Ishikawa (cell line): ENCODE data around the gene MAGEA8.

Experiments
- CEBPB ChIP-seq: IDR thresholded peaks from 2 replicates; pipeline ENCODE4 v1.6.1; 2012
- CREB1 ChIP-seq: IDR thresholded peaks from 2 replicates; pipeline ENCODE4 v1.6.1; 2012; ENCODE audit warnings: low read depth
- EGR1 ChIP-seq: IDR thresholded peaks from 2 replicates; pipeline ENCODE4 v1.6.1; 2012
- EP300 ChIP-seq: IDR thresholded peaks from 2 replicates; pipeline ENCODE4 v1.6.1; 2012; ENCODE audit warnings: borderline replicate concordance
- FOXM1 ChIP-seq: IDR thresholded peaks from 2 replicates; pipeline ENCODE4 v1.6.1; 2012; ENCODE audit warnings: low read depth, borderline replicate concordance
- MAX ChIP-seq: IDR thresholded peaks from 2 replicates; pipeline ENCODE4 v1.6.1; 2012
- NFIC ChIP-seq: IDR thresholded peaks from 2 replicates; pipeline ENCODE4 v1.6.1; 2012
- RAD21 ChIP-seq: IDR thresholded peaks from 2 replicates; pipeline ENCODE4 v1.6.1; 2012; ENCODE audit warnings: low read depth
- REST ChIP-seq: IDR thresholded peaks from 2 replicates; pipeline ENCODE4 v1.6.1; 2012; ENCODE audit warnings: low read depth, mild to moderate bottlenecking
- TAF1 ChIP-seq: IDR thresholded peaks from 2 replicates; pipeline ENCODE4 v1.6.1; 2012; ENCODE audit warnings: low read depth, mild to moderate bottlenecking
- TCF12 ChIP-seq: IDR thresholded peaks from 2 replicates; pipeline ENCODE4 v1.6.1; 2012; ENCODE audit warnings: low read depth
- TEAD4 ChIP-seq: IDR thresholded peaks from 2 replicates; pipeline ENCODE4 v1.6.1; 2012
- USF1 ChIP-seq: IDR thresholded peaks from 2 replicates; pipeline ENCODE4 v1.6.1; 2012
- YY1 ChIP-seq: IDR thresholded peaks from 2 replicates; pipeline ENCODE4 v1.6.1; 2012; ENCODE audit warnings: low read depth
- ZBTB7A ChIP-seq: IDR thresholded peaks from 2 replicates; pipeline ENCODE4 v1.6.1; 2012; ENCODE audit warnings: low read depth

Gene MAGEA8

GRCh38 chrX:149851864-149852263 is 29.1 kb upstream of the MAGEA8 start:
- TF ChIP-seq NFIC: no peak

DNA sequence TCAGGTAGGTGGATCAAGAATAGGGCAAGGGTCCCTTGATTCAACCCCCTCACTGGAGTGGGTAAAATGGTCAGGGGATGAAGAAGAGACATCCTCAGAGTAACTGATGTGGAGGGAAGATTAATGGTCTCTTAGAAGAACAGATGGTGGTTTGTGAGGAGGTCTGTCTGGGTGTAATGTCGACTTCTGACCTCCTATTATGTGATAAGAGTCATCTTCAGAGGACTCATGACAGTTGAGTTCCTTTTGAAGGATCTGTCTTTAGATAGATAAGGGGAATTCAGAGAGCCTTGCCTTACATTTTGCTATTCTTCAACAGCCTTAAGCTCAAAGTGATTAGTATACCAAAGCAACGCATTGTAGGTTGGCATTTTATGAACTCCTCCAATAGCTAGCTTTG is 27.1 kb upstream of the MAGEA8 start:
- TF ChIP-seq TAF1: no peak
- no peak for TF ChIP-seq TEAD4
- TF ChIP-seq FOXM1: no peak
- TF ChIP-seq USF1: no peak
- no peak for TF ChIP-seq ZBTB7A
- no peak for TF ChIP-seq NFIC
- no peak for TF ChIP-seq EP300
- TF ChIP-seq YY1: no peak
- TF ChIP-seq EGR1: no peak
- no peak for TF ChIP-seq CEBPB
- no peak for TF ChIP-seq CREB1
- no peak for TF ChIP-seq TCF12
- no peak for TF ChIP-seq MAX
- TF ChIP-seq RAD21: no peak
- TF ChIP-seq REST: no peak

GRCh38 chrX:149858592-149858991 is 22.4 kb upstream of the MAGEA8 start:
- TF ChIP-seq TCF12: no peak
- no peak for TF ChIP-seq TEAD4
- TF ChIP-seq CEBPB: no peak
- TF ChIP-seq REST: no peak
- TF ChIP-seq MAX: no peak
- no peak for TF ChIP-seq FOXM1
- no peak for TF ChIP-seq RAD21
- no peak for TF ChIP-seq NFIC
- TF ChIP-seq EGR1: no peak

GRCh38 chrX:149860445-149860844 is 20.5 kb upstream of the MAGEA8 start:
- TF ChIP-seq TEAD4: no peak
- TF ChIP-seq NFIC: no peak
- TF ChIP-seq CREB1: no peak
- no peak for TF ChIP-seq FOXM1
- no peak for TF ChIP-seq TCF12
- no peak for TF ChIP-seq EP300
- no peak for TF ChIP-seq EGR1

GRCh38 chrX:149865390-149865789 is 15.6 kb upstream of the MAGEA8 start:
- no peak for TF ChIP-seq TCF12
- TF ChIP-seq EGR1: no peak
- no peak for TF ChIP-seq RAD21

DNA sequence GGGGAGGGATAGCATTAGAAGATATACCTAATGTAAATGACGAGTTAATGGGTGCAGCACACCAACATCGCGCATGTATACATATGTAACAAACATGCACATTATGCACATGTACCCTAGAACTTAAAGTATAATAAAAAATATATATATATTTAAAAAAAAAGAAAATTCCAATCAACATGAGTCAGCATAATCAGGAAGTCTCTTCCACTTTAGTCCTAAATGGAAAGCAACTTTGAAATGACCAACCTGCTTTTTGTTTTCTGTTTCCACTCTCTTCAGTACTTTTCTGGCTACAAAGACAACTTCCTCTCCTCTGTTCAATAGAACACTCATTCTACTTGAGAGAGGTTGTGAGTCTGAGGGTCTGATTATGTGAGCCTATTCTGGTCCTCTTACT is 13.5 kb upstream of the MAGEA8 start:
- TF ChIP-seq EP300: no peak

- TF ChIP-seq NFIC (no peak), TEAD4 (no peak), EP300 (no peak)
These were observed 10.1 kb upstream of the MAGEA8 start for GRCh38 chrX:149870840-149871239.

- no peak for TF ChIP-seq RAD21
- TF ChIP-seq EP300: no peak
- no peak for TF ChIP-seq REST
- TF ChIP-seq CEBPB: no peak
- no peak for TF ChIP-seq TCF12
- TF ChIP-seq TAF1: no peak
- TF ChIP-seq USF1: no peak
- no peak for TF ChIP-seq EGR1
- no peak for TF ChIP-seq TEAD4
- TF ChIP-seq FOXM1: no peak
- TF ChIP-seq NFIC: no peak
- no peak for TF ChIP-seq MAX
- TF ChIP-seq CREB1: no peak
- no peak for TF ChIP-seq YY1
- TF ChIP-seq ZBTB7A: no peak
These were observed 9.6 kb upstream of the MAGEA8 start for GRCh38 chrX:149871433-149871832.
